GM18502 (cell line): Measurements from ENCODE around the gene APBA1.

Experiments
- ATAC-seq: cut with Tn5 transposase; IDR thresholded peaks from one replicate; pipeline ENCODE4 v1.9.1; 2021; ENCODE audit warnings: mild to moderate bottlenecking; ENCODE audit not compliant: unreplicated experiment, poor library complexity

Gene APBA1

GRCh38 chr9:69582018-69582417 is 90.2 kb downstream of the APBA1 start:
- no peak for ATAC-seq

- ATAC-seq: no peak
These were observed 91.5 kb downstream of the APBA1 start for GRCh38 chr9:69580582-69581214.

- no peak for ATAC-seq
These were observed 92.2 kb downstream of the APBA1 start for GRCh38 chr9:69579760-69580581.

GRCh38 chr9:69579032-69579758 is 93.0 kb downstream of the APBA1 start:
- no peak for ATAC-seq

- ATAC-seq: no peak
These were observed 94.1 kb downstream of the APBA1 start for GRCh38 chr9:69578026-69578425.

- ATAC-seq: no peak
These were observed 95.0 kb downstream of the APBA1 start for GRCh38 chr9:69577123-69577522.

- no peak for ATAC-seq
These were observed 98.1 kb downstream of the APBA1 start for GRCh38 chr9:69574057-69574456.

GRCh38 chr9:69573651-69574050 is 98.5 kb downstream of the APBA1 start:
- no peak for ATAC-seq

- ATAC-seq: no peak
These were observed 99.6 kb downstream of the APBA1 start for GRCh38 chr9:69572611-69573010.

GRCh38 chr9:69571032-69571431 is 101.1 kb downstream of the APBA1 start:
- no peak for ATAC-seq

- ATAC-seq: no peak
These were observed 102.3 kb downstream of the APBA1 start for GRCh38 chr9:69569738-69570451.

- no peak for ATAC-seq
These were observed 107.6 kb downstream of the APBA1 start for GRCh38 chr9:69564557-69564956.

- ATAC-seq: no peak
These were observed 113.0 kb downstream of the APBA1 start for GRCh38 chr9:69559126-69559525.

- no peak for ATAC-seq
These were observed 115.5 kb downstream of the APBA1 start for GRCh38 chr9:69556707-69557106.

- no peak for ATAC-seq
These were observed 116.4 kb downstream of the APBA1 start for GRCh38 chr9:69555802-69556201.

- ATAC-seq: no peak
These were observed 117.2 kb downstream of the APBA1 start for GRCh38 chr9:69554945-69555344.

- peak; percentile 65 for ATAC-seq
These were observed 122.6 kb downstream of the APBA1 start for GRCh38 chr9:69549310-69550202.

GRCh38 chr9:69548681-69549080 is 123.5 kb downstream of the APBA1 start:
- ATAC-seq: no peak

- ATAC-seq: no peak
These were observed 125.9 kb downstream of the APBA1 start for GRCh38 chr9:69546265-69546664.
